PC-3 (cell line): ENCODE measurements around the gene CUZD1.

Source experiments
- CTCF ChIP-seq: fragments of 300-600 bp; sonication (generic); conservative IDR thresholded peaks from 2 replicates; pipeline ENCODE4 v1.5.1; 2017; ENCODE audit warnings: antibody characterized with exemption, low read depth, mild to moderate bottlenecking, low read length
- EZH2 ChIP-seq: fragments of 300-600 bp; sonication (generic); IDR thresholded peaks from one replicate; pipeline ENCODE4 v1.6.1; 2017; ENCODE audit warnings: antibody characterized with exemption, mild to moderate bottlenecking, low read length; ENCODE audit not compliant: unreplicated experiment

- TF ChIP-seq CTCF (no peak), EZH2 (no peak)
Measured at GRCh38 chr10:122821808-122822207, 23.8 kb downstream of the CUZD1 start.
